Natural killer cell (primary cell): ENCODE data around the gene QTRT2. TPM values are rescaled to one million over a fixed set of nuclear protein-coding genes. Genes with fewer than 3 reads are reported as not detected.

Experiments used
- ATAC-seq, 3 donors: fragments of 150-1000 bp in 2 of 3; fragments of 200-7000 bp in 1 of 3; cut with Tn5 transposase; 1 replicate in 1 of 3; 2 replicates in 2 of 3; pipeline ENCODE4 v1.10.0; 2021; ENCODE audit warnings: mild to moderate bottlenecking in 2 of 3, moderate library complexity in 2 of 3
- DNase-seq, 2 donors: peaks; one replicate each; pipeline versions ENCODE4 v3.0.0 to v3.0.0-alpha.2; 2013 to 2021; ENCODE audit warnings: mixed read lengths in 1 of 2
- H3K27ac ChIP-seq: one replicate; pipeline ENCODE4 v1.5.1; 2013; ENCODE audit warnings: mild to moderate bottlenecking, low read length
- H3K27me3 ChIP-seq: one replicate; pipeline ENCODE4 v1.6.1; 2013; ENCODE audit warnings: low read length; ENCODE audit not compliant: control insufficient read depth, insufficient read depth
- H3K36me3 ChIP-seq: one replicate; pipeline ENCODE4 v1.6.1; 2013; ENCODE audit warnings: low read length; ENCODE audit not compliant: control insufficient read depth, insufficient read depth
- H3K4me1 ChIP-seq: one replicate; pipeline ENCODE4 v1.6.1; 2013; ENCODE audit warnings: low read length; ENCODE audit not compliant: control insufficient read depth, insufficient read depth
- H3K4me3 ChIP-seq: one replicate; pipeline ENCODE4 v1.5.1; 2013; ENCODE audit warnings: low read length
- H3K9me3 ChIP-seq: one replicate; pipeline ENCODE4 v1.6.1; 2013; ENCODE audit warnings: low read length; ENCODE audit not compliant: control insufficient read depth, insufficient read depth
- H3K27ac Mint-ChIP-seq, 2 donors: one replicate each; pipeline ENCODE4 v1.8.0; 2022; ENCODE audit warnings: mild to moderate bottlenecking in 2 of 2, mixed read lengths in 2 of 2, moderate library complexity in 1 of 2
- H3K27me3 Mint-ChIP-seq, 2 donors: one replicate each; pipeline ENCODE4 v1.8.0; 2022; ENCODE audit warnings: low read depth in 2 of 2, mixed read lengths in 2 of 2
- H3K36me3 Mint-ChIP-seq: one replicate; pipeline ENCODE4 v1.8.0; 2022; ENCODE audit warnings: mixed read lengths
- H3K4me1 Mint-ChIP-seq, 2 donors: one replicate each; pipeline ENCODE4 v1.8.0; 2022; ENCODE audit warnings: mixed read lengths in 2 of 2
- H3K4me3 Mint-ChIP-seq: one replicate; pipeline ENCODE4 v1.8.0; 2022; ENCODE audit warnings: mild to moderate bottlenecking, moderate library complexity, mixed read lengths
- H3K9me3 Mint-ChIP-seq, 2 donors: one replicate each; pipeline ENCODE4 v1.8.0; 2022; ENCODE audit warnings: mixed read lengths in 2 of 2
- CTCF ChIP-seq: fragments of 200-600 bp; IDR thresholded peaks from one replicate; pipeline ENCODE4 v1.8.0; 2022; ENCODE audit warnings: antibody characterized with exemption
- WGBS: methylation state at CpG from one replicate; pipeline ENCODE4 v1.1.7; 2013; ENCODE audit warnings: missing lambda C conversion rate; ENCODE audit not compliant: insufficient coverage; 5-methylcytosine and 5-hydroxymethylcytosine counted together
- intact Hi-C: fragments of 100-400 bp; cut with micrococcal nuclease; formaldehyde crosslinking; loops from one replicate; pipeline ENCODE4 v1.14.2; 2022
- total RNA-seq, 4 donors: library from RNA; stranded (reverse); fragments of 120-200 nt in 1 of 4; gene quantifications; one replicate each; pipeline versions ENCODE4 v1.2.3 to v1.2.4, GENCODE V29; 2013 to 2022

The QTRT2 gene
- total RNA-seq, 3 donors from 2014 or later (not counting 1 experiment from before 2014, with no cell fraction given), result 30.1 to 33.4 (median 30.5) TPM

- no peaks in the 10 kb centered on the region for H3K9me3 ChIP-seq
- intact Hi-C loops, result no loop called here
- Mint-ChIP-seq H3K9me3 (no peaks in the 10 kb centered on the region), H3K27ac (no peak overlapping the region), H3K4me3 (no peak overlapping the region), H3K36me3 (no peaks in the 10 kb centered on the region), H3K4me1 (no peaks in the 10 kb centered on the region), H3K27me3 (peaks cover 13 to 14% of the 10 kb centered on the region in 2 donors)
- DNase-seq, result no peak
- no peak overlapping the region for H3K4me3 ChIP-seq
- ATAC-seq, result no peak
- 94% methylated on average over 6 of the region's 6 CpGs for WGBS
- H3K4me1 ChIP-seq, result no peaks in the 10 kb centered on the region
- peaks cover 5% of the 10 kb centered on the region for H3K27me3 ChIP-seq
- no peak for TF ChIP-seq CTCF
- H3K27ac ChIP-seq, result no peak overlapping the region
- no peaks in the 10 kb centered on the region for H3K36me3 ChIP-seq
Observed at GRCh38 chr3:114112696-114113095, 56.2 kb downstream of the QTRT2 start.

GRCh38 chr3:114114719-114115118 is 58.2 kb downstream of the QTRT2 start:
- no peaks in the 10 kb centered on the region for H3K36me3 ChIP-seq
- no peak for TF ChIP-seq CTCF
- ATAC-seq (no peak), DNase-seq (no peak)
- no peak overlapping the region for H3K27ac ChIP-seq
- H3K9me3 ChIP-seq, result no peaks in the 10 kb centered on the region
- peaks cover 5% of the 10 kb centered on the region for H3K27me3 ChIP-seq
- Mint-ChIP-seq H3K4me1 (no peaks in the 10 kb centered on the region), H3K36me3 (no peaks in the 10 kb centered on the region), H3K4me3 (no peak overlapping the region), H3K27ac (no peak overlapping the region), H3K27me3 (peaks cover 13% of the 10 kb centered on the region in 2 donors), H3K9me3 (no peaks in the 10 kb centered on the region)
- H3K4me3 ChIP-seq, result no peak overlapping the region
- WGBS, result 91% methylated on average over 3 of the region's 3 CpGs
- intact Hi-C loops, result no loop called here
- no peaks in the 10 kb centered on the region for H3K4me1 ChIP-seq

- peaks cover 5% of the 10 kb centered on the region for H3K27me3 ChIP-seq
- no peak for ATAC-seq
- H3K27ac ChIP-seq, result no peak overlapping the region
- no peak overlapping the region for H3K4me3 ChIP-seq
- Mint-ChIP-seq H3K9me3 (no peaks in the 10 kb centered on the region), H3K4me1 (no peaks in the 10 kb centered on the region), H3K27ac (no peak overlapping the region), H3K4me3 (no peak overlapping the region), H3K36me3 (no peaks in the 10 kb centered on the region), H3K27me3 (peaks cover 8 to 10% of the 10 kb centered on the region in 2 donors)
- TF ChIP-seq CTCF, result no peak
- no peaks in the 10 kb centered on the region for H3K36me3 ChIP-seq
- intact Hi-C loops, result no loop called here
- no peak for DNase-seq
- H3K4me1 ChIP-seq, result no peaks in the 10 kb centered on the region
- WGBS, result 88% methylated on average over 5 of the region's 7 CpGs
- H3K9me3 ChIP-seq, result no peaks in the 10 kb centered on the region
Observed at GRCh38 chr3:114115143-114115542, 58.6 kb downstream of the QTRT2 start.

GRCh38 chr3:114119776-114120175 is 63.2 kb downstream of the QTRT2 start:
- Mint-ChIP-seq H3K36me3 (no peaks in the 10 kb centered on the region), H3K4me1 (no peaks in the 10 kb centered on the region), H3K27ac (no peak overlapping the region), H3K4me3 (no peak overlapping the region), H3K9me3 (no peaks in the 10 kb centered on the region), H3K27me3 (no peaks in the 10 kb centered on the region)
- no CpG with 5 or more reads among the region's 1 CpG for WGBS
- intact Hi-C loops, result no loop called here
- H3K4me1 ChIP-seq, result no peaks in the 10 kb centered on the region
- TF ChIP-seq CTCF, result no peak
- no peak for ATAC-seq
- H3K27me3 ChIP-seq, result no peaks in the 10 kb centered on the region
- no peak for DNase-seq
- no peak overlapping the region for H3K4me3 ChIP-seq
- no peak overlapping the region for H3K27ac ChIP-seq
- no peaks in the 10 kb centered on the region for H3K36me3 ChIP-seq
- no peaks in the 10 kb centered on the region for H3K9me3 ChIP-seq
